NCI-H1048 (cell line): ENCODE data around the gene HARS1.
"Not testable (repeated sequence)": the region's sequence is repeated elsewhere in the genome, so short reads cannot be mapped to it uniquely, and the experiment has no call there.

Experiments used
- DNase-seq: peaks from one replicate; lab custom pipeline; 2025; lab: John Stamatoyannopoulos, UW

HARS1 gene

DNA sequence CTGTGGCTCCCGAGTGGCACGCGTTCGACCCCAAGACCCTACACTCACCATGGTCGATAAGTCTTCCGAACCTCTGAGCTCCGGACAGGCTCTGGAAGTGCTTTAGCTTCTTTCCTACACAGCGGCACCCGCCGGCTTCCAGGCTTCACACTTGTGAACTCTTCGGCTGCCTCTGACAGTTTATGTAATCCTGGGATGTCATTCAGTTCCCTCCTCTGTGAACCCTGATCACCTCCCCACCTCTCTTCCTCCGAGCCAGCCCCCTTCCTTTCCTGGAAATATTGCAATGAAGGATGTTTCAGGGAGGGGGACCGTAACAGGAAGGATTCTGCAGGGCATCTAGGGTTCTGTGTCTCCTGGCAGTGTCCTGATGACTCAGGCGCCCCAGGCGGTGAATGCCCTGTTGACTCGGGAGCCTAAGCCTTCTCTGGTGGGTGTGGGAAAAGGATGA is 58.1 kb downstream of the HARS1 start, which contains the start of gene CD14:
TSS of gene CD14 (minus strand) at position 155 of the 451 bp plus-strand sequence. CDS start at position 51, 104 bp downstream.
- DNase-seq = no peak

DNA sequence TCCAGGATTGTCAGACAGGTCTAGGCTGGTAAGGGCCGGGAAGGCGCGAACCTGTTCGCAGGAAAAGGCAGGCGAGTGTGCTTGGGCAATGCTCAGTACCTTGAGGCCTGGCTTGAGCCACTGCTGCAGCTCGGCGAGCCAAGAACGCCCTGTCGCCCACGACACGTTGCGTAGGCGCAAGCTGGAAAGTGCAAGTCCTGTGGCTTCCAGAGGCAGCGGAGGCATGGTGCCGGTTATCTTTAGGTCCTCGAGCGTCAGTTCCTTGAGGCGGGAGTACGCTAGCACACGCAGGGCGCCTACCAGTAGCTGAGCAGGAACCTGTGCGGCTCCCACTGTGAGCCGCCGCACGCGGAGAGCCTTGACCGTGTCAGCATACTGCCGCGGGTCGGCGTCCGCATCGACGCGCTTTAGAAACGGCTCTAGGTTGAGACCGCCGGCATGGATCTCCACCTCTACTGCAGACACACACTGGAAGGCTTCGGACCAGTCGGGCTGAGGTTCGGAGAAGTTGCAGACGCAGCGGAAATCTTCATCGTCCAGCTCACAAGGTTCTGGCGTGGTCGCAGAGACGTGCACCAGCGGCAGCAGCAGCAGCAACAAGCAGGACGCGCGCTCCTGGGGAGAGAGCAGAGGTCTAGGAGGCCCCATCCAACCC is 58.7 kb downstream of the HARS1 start:
- DNase-seq = no peak

DNA sequence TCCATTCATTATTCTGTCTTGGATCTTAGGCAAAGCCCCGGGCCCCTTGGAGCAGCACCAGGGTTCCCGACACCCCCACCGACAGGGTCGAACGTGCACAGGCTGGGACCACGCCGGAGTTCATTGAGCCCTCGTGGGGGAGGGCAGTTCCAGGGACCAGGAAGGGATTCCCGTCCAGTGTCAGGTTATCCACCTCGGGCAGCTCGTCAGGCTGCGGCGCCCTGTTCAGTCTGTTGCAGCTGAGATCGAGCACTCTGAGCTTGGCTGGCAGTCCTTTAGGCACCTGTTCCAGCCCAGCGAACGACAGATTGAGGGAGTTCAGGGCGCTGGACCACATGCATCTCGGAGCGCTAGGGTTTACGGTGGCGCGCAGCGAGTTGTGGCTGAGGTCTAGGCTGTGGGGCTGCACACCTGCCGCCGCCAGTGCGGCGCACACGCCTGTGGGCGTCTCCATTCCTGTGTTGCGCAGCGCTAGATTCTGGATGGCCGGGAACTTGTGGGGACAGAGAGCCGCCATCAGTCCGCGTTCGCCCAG is 59.3 kb downstream of the HARS1 start:
- no peak for DNase-seq

DNA sequence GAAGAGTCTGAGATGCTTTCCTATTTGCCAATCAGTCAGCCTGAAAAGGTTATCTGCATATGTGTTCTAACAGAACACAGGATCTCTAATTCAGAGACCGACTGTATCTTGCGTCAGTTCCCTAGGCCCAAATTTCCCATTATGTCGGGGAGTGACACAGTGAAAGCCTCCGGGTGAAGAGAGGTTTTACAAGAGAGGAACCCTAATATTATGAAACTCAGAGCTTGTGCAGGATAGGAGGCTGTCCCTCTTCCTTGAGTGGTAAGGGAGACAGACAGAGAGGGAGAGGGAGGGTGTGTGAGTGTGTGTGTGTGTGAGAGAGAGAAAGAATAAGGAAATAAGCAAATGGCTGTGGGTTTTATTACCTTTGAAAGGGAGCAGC is 60.1 kb downstream of the HARS1 start:
- DNase-seq = no peak

DNA sequence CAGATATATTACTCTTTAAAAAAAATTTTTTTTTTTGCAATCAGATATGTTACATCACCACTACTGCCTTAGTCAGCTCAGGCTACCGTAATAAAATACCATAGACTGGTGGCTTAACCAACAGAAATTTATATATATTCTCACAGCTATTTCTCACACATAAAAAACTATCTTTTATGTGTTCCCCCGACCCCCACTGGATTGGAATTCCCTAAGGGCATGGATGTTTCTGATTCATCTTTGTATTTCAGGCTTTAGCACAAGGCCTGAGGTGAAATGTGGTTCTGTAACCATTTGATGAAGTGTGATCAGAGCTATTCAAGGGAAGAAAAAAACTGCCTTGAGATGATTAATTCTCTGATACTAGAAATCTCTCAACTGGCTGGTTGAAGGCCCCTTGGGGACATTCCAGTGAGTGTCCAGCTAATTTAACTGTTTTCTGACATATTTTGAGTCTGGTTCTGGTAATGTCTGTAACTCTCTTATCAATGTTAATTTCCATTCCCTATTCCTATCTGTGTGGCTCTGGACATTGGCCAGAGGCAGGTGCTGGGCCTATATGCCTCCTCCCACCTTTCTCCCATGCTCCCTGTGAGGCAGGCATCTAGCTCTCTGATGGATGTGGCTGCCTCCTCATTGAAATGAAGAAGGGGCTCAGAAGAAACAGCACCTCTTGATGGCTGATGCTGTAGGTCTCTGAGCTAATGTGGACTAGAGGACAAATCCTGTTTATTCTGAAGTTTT is 60.7 kb downstream of the HARS1 start:
- no peak for DNase-seq

DNA sequence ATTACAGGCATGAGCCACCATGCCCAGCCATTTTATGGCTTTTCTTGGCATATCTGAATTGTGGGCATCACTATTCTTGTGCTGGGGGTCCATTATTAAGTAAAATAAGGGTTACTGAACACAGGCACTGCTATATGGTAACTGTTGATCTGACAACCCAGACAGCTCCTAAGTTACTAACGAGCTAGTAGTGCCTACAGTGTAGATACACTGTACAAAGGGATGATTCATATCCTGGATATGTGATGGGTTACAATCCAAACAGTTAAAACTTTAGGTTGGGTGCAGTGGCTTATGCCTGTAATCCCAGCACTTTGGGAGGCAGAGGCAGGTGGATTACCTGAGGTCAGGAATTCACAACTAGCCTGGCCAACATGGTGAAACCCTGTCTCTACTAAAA is 62.5 kb downstream of the HARS1 start:
- DNase-seq = no peak

DNA sequence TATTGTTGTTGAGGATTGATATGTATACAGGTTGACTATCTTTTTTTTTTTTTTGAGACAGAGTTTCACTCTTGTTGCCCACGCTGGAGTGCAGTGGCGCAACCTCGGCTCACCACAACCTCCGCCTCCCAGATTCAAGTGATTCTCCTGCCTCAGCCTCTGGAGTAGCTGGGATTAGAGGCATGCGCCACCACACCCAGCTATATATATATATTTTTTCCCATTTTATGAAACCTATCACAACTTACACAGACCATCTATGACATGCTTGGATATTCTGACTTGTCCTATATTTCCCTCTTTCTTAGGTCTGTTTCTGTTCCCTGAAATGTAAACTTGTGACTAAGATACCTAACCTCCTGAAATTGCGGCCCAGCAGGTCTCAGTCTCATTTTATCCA is 63.2 kb downstream of the HARS1 start:
- DNase-seq = no peak

DNA sequence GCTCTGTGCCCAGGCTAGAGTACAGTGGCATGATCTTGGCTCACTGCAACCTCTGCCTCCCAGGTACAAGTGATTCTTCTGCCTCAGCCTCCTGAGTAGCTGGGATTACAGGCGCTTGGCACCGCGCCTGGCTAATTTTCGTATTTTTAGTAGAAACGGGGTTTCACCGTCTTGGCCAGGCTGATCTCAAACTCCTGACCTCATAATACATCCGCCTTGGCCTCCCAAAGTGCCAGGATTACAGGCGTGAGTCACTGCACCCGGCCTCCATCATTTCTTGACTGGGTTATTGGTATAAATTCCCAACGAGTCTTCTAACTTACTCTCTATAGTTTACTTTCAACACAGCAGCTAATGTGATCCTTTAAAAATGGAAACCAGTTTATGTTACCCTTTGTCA is 66.3 kb downstream of the HARS1 start:
- not testable (repeated sequence) for DNase-seq
